H1 (cell line): ENCODE results near the gene AHDC1. TPM values are rescaled to one million over a fixed set of nuclear protein-coding genes. Genes with fewer than 3 reads are reported as not detected.
A peak's percentile ranks its signal among the peaks of the same experiment; 100 is the strongest.

Experiments used
- CTCF ChIA-PET: fragments of 300-600 bp; sonication (Branson Sonifier 250); formaldehyde crosslinking; loops from one replicate; lab custom pipeline; 2021; ENCODE audit not compliant: partially characterized antibody; lab: Charles Lee
- POLR2A ChIA-PET: fragments of 300-600 bp; sonication (Branson Sonifier 250); formaldehyde crosslinking; loops from one replicate; lab custom pipeline; 2021; ENCODE audit warnings: inconsistent platforms; ENCODE audit not compliant: partially characterized antibody; lab: Charles Lee
- DNase-seq, 2 experiments: peaks; one replicate each; pipeline versions ENCODE4 v3.0.0 to v3.0.0-alpha.2; 2010 to 2022; ENCODE audit warnings: low spot score in 2 of 2, low read depth in 1 of 2, mixed read lengths in 1 of 2
- FAIRE-seq: peaks from 2 replicates; lab custom pipeline; 2011; peaks lifted over from hg19 to GRCh38; lab: Jason Lieb, UNC
- H2AFZ ChIP-seq: 2 replicates; pipeline ENCODE4 v1.8.1; 2012; ENCODE audit warnings: low read length, inconsistent platforms
- H2AK5ac ChIP-seq: 2 replicates; pipeline ENCODE4 v1.6.1; 2013; ENCODE audit warnings: low read depth, low read length
- H2BK120ac ChIP-seq: replicated peaks from 2 replicates; pipeline ENCODE3; 2013; ENCODE audit warnings: low read depth, low read length, inconsistent platforms
- H2BK12ac ChIP-seq: 2 replicates; pipeline ENCODE4 v1.6.1; 2013; ENCODE audit warnings: low read depth, low read length
- H2BK15ac ChIP-seq: 2 replicates; pipeline ENCODE4 v1.6.1; 2013; ENCODE audit warnings: low read length
- H2BK20ac ChIP-seq: 2 replicates; pipeline ENCODE4 v1.6.1; 2013; ENCODE audit warnings: low read length
- H2BK5ac ChIP-seq: 2 replicates; pipeline ENCODE4 v1.6.1; 2013; ENCODE audit warnings: low read depth, low read length
- H3K14ac ChIP-seq: 2 replicates; pipeline ENCODE4 v1.6.1; 2013; ENCODE audit warnings: inconsistent platforms; ENCODE audit not compliant: insufficient read length
- H3K18ac ChIP-seq: 2 replicates; pipeline ENCODE4 v1.6.1; 2013; ENCODE audit warnings: low read length; ENCODE audit errors: extremely low read depth
- H3K23ac ChIP-seq: 2 replicates; pipeline ENCODE4 v1.6.1; 2013; ENCODE audit warnings: inconsistent platforms; ENCODE audit not compliant: insufficient read length
- H3K23me2 ChIP-seq: 2 replicates; pipeline ENCODE4 v1.6.1; 2013; ENCODE audit warnings: low read depth, low read length
- H3K27ac ChIP-seq: 2 replicates; pipeline ENCODE4 v1.6.1; 2011; ENCODE audit warnings: low read depth, low read length, inconsistent platforms
- H3K27me3 ChIP-seq, 4 experiments: replicated peaks in 1 of 4; 1 replicate in 1 of 4; 2 replicates in 3 of 4; pipeline versions ENCODE4 v1.6.1 to v1.8.1; 2011 to 2013; ENCODE audit warnings: low read length in 3 of 4, mild to moderate bottlenecking in 3 of 4, inconsistent platforms in 2 of 4, mixed read lengths in 2 of 4, moderate library complexity in 1 of 4; ENCODE audit not compliant: control insufficient read depth in 3 of 4, insufficient read depth in 3 of 4; ENCODE audit errors: extremely low read depth in 1 of 4
- H3K36me3 ChIP-seq, 4 experiments: 2 replicates each; pipeline versions ENCODE4 v1.6.1 to v1.8.1; 2011 to 2013; ENCODE audit warnings: mild to moderate bottlenecking in 4 of 4, low read length in 3 of 4, moderate library complexity in 2 of 4, control low read depth in 1 of 4, inconsistent platforms in 1 of 4; ENCODE audit not compliant: insufficient read depth in 4 of 4, control insufficient read depth in 2 of 4
- H3K4ac ChIP-seq: replicated peaks from 2 replicates; pipeline ENCODE3; 2013; ENCODE audit warnings: low read length, low read depth, mixed read lengths, inconsistent platforms; ENCODE audit not compliant: insufficient read length
- H3K4me1 ChIP-seq, 4 experiments: replicated peaks in 1 of 4; 1 replicate in 1 of 4; 2 replicates in 3 of 4; pipeline versions ENCODE4 v1.6.1 to v1.8.1; 2011 to 2013; ENCODE audit warnings: low read length in 3 of 4, inconsistent platforms in 2 of 4, mixed read lengths in 1 of 4; ENCODE audit not compliant: insufficient read depth in 4 of 4, control insufficient read depth in 3 of 4
- H3K4me2 ChIP-seq, 2 experiments: 2 replicates each; pipeline versions ENCODE4 v1.6.1 to v1.8.1; 2011 to 2013; ENCODE audit warnings: low read depth in 2 of 2, low read length in 2 of 2, control low read depth in 1 of 2, inconsistent platforms in 1 of 2, mild to moderate bottlenecking in 1 of 2; ENCODE audit not compliant: insufficient read depth in 1 of 2
- H3K4me3 ChIP-seq, 4 experiments: fragments of 200-600, 300-600 bp in 1 of 4; sonication (generic), shearing (Covaris generic), sonication (Bioruptor Twin) in 1 of 4; 2 replicates each; pipeline versions ENCODE4 v1.5.1 to v1.8.1; 2011 to 2016; ENCODE audit warnings: low read length in 4 of 4, low read depth in 3 of 4, control low read depth in 2 of 4, inconsistent platforms in 2 of 4, mild to moderate bottlenecking in 2 of 4, mixed read lengths in 1 of 4, moderate library complexity in 1 of 4; ENCODE audit not compliant: insufficient read depth in 2 of 4; ENCODE audit errors: extremely low read depth in 1 of 4
- H3K56ac ChIP-seq: replicated peaks from 2 replicates; pipeline ENCODE3; 2013; ENCODE audit warnings: low read depth, mild to moderate bottlenecking, mixed read lengths, low read length, inconsistent platforms; ENCODE audit not compliant: insufficient read length
- H3K79me1 ChIP-seq: 2 replicates; pipeline ENCODE4 v1.6.1; 2013; ENCODE audit warnings: low read depth, low read length, control low read depth
- H3K79me2 ChIP-seq, 2 experiments: 2 replicates each; pipeline versions ENCODE4 v1.6.1 to v1.8.1; 2012 to 2013; ENCODE audit warnings: low read length in 2 of 2, mild to moderate bottlenecking in 2 of 2, inconsistent platforms in 1 of 2; ENCODE audit not compliant: insufficient read depth in 2 of 2, control insufficient read depth in 1 of 2
- H3K9ac ChIP-seq, 4 experiments: replicated peaks in 1 of 4; 1 replicate in 1 of 4; 2 replicates in 3 of 4; pipeline versions ENCODE4 v1.6.1 to v1.8.1; 2011 to 2013; ENCODE audit warnings: low read depth in 3 of 4, low read length in 3 of 4, control low read depth in 2 of 4, mild to moderate bottlenecking in 2 of 4, moderate library complexity in 2 of 4, inconsistent platforms in 1 of 4; ENCODE audit errors: extremely low read depth in 1 of 4
- H3K9me3 ChIP-seq, 2 experiments: 2 replicates each; pipeline versions ENCODE4 v1.6.1 to v1.8.1; 2012 to 2013; ENCODE audit warnings: mild to moderate bottlenecking in 2 of 2, moderate library complexity in 2 of 2, control low read depth in 1 of 2, inconsistent platforms in 1 of 2, low read depth in 1 of 2, low read length in 1 of 2, mixed read lengths in 1 of 2; ENCODE audit not compliant: insufficient read depth in 2 of 2
- H4K20me1 ChIP-seq, 2 experiments: replicated peaks in 1 of 2; 2 replicates each; pipeline versions ENCODE3 to v1.8.1; 2011 to 2013; ENCODE audit warnings: inconsistent platforms in 2 of 2, low read length in 2 of 2, mild to moderate bottlenecking in 1 of 2; ENCODE audit not compliant: insufficient read depth in 2 of 2, control insufficient read depth in 1 of 2
- H4K5ac ChIP-seq: 2 replicates; pipeline ENCODE4 v1.6.1; 2013; ENCODE audit warnings: low read length, low read depth, mixed read lengths, inconsistent platforms; ENCODE audit not compliant: insufficient read length
- H4K8ac ChIP-seq: 2 replicates; pipeline ENCODE4 v1.8.0; 2013; ENCODE audit warnings: mild to moderate bottlenecking, moderate library complexity, low read length, inconsistent platforms; ENCODE audit not compliant: insufficient read depth; ENCODE audit errors: extremely low read depth
- H4K91ac ChIP-seq: replicated peaks from 2 replicates; pipeline ENCODE3; 2013; ENCODE audit warnings: low read length, mixed read lengths, inconsistent platforms; ENCODE audit not compliant: insufficient read length
- ASH2L ChIP-seq: fragments of 200-600, 300-600 bp; sonication (generic); IDR thresholded peaks from one replicate; pipeline ENCODE4 v1.7.1; 2017; ENCODE audit warnings: low read length
- CHD1 ChIP-seq: IDR thresholded peaks from 2 replicates; pipeline ENCODE4 v1.6.1; 2012; ENCODE audit warnings: low read depth, low read length, improper control_type of control experiment
- EGR1 ChIP-seq: IDR thresholded peaks from 2 replicates; pipeline ENCODE4 v1.6.1; 2011; ENCODE audit warnings: low read depth, low read length, borderline replicate concordance
- GABPA ChIP-seq: IDR thresholded peaks from 2 replicates; pipeline ENCODE4 v1.6.1; 2011; ENCODE audit warnings: mild to moderate bottlenecking, low read length, moderate library complexity, borderline replicate concordance; ENCODE audit not compliant: insufficient read depth
- MAFK ChIP-seq: IDR thresholded peaks from 2 replicates; pipeline ENCODE4 v1.6.1; 2012; ENCODE audit warnings: low read depth, mild to moderate bottlenecking, improper control_type of control experiment, low read length
- NRF1 ChIP-seq: IDR thresholded peaks from 2 replicates; pipeline ENCODE4 v1.6.1; 2011; ENCODE audit warnings: mild to moderate bottlenecking, low read depth, low read length, improper control_type of control experiment
- PHF8 ChIP-seq: fragments of 200-600 bp; sonication (generic); conservative IDR thresholded peaks from 2 replicates; pipeline ENCODE4 v1.7.1; 2012; ENCODE audit warnings: low read depth, mild to moderate bottlenecking, inconsistent platforms, low read length, moderate library complexity
- POLR2A ChIP-seq, 2 experiments: IDR thresholded peaks; 1 replicate in 1 of 2; 2 replicates in 1 of 2; pipeline ENCODE4 v1.6.1; 2011; ENCODE audit warnings: low read depth in 2 of 2, low read length in 2 of 2, mild to moderate bottlenecking in 2 of 2; ENCODE audit errors: control extremely low read depth in 1 of 2
- POLR2AphosphoS5 ChIP-seq: IDR thresholded peaks from 2 replicates; pipeline ENCODE4 v1.6.1; 2011; ENCODE audit warnings: low read depth, low read length
- SP2 ChIP-seq: IDR thresholded peaks from 2 replicates; pipeline ENCODE4 v1.6.1; 2012; ENCODE audit warnings: mild to moderate bottlenecking, low read length, inconsistent platforms
- SUZ12 ChIP-seq: fragments of 200-600 bp; sonication (generic); IDR thresholded peaks from 2 replicates; pipeline ENCODE4 v1.6.1; 2012; ENCODE audit warnings: mild to moderate bottlenecking, inconsistent platforms, low read length, moderate library complexity, mixed read lengths
- TAF7 ChIP-seq: optimal IDR thresholded peaks from 2 replicates; pipeline ENCODE3; 2011; ENCODE audit warnings: low read depth, mild to moderate bottlenecking, inconsistent platforms, low read length, moderate library complexity, borderline replicate concordance
- YY1 ChIP-seq: IDR thresholded peaks from 2 replicates; pipeline ENCODE4 v1.6.1; 2011; ENCODE audit warnings: low read depth, mild to moderate bottlenecking, low read length
- ZNF274 ChIP-seq: IDR thresholded peaks from 2 replicates; pipeline ENCODE4 v1.7.0; 2012; ENCODE audit warnings: low read length, borderline replicate concordance; ENCODE audit errors: extremely low read depth
- WGBS, 2 experiments: shearing (Covaris generic) in 1 of 2; methylation state at CpG; one replicate each; pipeline versions ENCODE4 v1.1.6 to v1.1.7; 2013 to 2015; ENCODE audit warnings: low lambda C conversion rate in 2 of 2, mixed read lengths in 2 of 2, inconsistent platforms in 1 of 2, low coverage in 1 of 2, missing lambda C conversion rate in 1 of 2; ENCODE audit not compliant: insufficient replicate concordance in 2 of 2, insufficient coverage in 1 of 2, insufficient read length in 1 of 2; ENCODE audit errors: extremely low coverage in 1 of 2, missing lambda C conversion rate in 1 of 2; 5-methylcytosine and 5-hydroxymethylcytosine counted together
- polyA plus RNA-seq, 7 experiments: library from polyadenylated mRNA; depleted of rRNA in 3 of 7; stranded (reverse) in 5 of 7; unstranded in 2 of 7; fragments of >200 nt in 5 of 7; fragments of 200-250 nt in 2 of 7; gene quantifications; 1 replicate in 5 of 7; 2 replicates in 1 of 7; 4 replicates in 1 of 7; pipeline versions ENCODE4 v1.2.1 to v1.2.3, GENCODE V29; 2011 to 2013; ENCODE audit warnings: missing spikeins in 2 of 7, mixed read lengths in 2 of 7
- total RNA-seq: library from RNA; stranded (reverse); fragmentation: NEBNext Ultra II Directional; extraction: Animal tissue kit (Norgen Biotek cat#: 25700); gene quantifications from 2 replicates; pipeline ENCODE4 v1.2.1, GENCODE V29; 2021

Gene AHDC1
- total and polyA plus RNA-seq, 2 of the 8 experiments (the other 6 are each of a cell fraction or from before 2014, with no cell fraction given), result 4.4 to 35.1 TPM

DNA sequence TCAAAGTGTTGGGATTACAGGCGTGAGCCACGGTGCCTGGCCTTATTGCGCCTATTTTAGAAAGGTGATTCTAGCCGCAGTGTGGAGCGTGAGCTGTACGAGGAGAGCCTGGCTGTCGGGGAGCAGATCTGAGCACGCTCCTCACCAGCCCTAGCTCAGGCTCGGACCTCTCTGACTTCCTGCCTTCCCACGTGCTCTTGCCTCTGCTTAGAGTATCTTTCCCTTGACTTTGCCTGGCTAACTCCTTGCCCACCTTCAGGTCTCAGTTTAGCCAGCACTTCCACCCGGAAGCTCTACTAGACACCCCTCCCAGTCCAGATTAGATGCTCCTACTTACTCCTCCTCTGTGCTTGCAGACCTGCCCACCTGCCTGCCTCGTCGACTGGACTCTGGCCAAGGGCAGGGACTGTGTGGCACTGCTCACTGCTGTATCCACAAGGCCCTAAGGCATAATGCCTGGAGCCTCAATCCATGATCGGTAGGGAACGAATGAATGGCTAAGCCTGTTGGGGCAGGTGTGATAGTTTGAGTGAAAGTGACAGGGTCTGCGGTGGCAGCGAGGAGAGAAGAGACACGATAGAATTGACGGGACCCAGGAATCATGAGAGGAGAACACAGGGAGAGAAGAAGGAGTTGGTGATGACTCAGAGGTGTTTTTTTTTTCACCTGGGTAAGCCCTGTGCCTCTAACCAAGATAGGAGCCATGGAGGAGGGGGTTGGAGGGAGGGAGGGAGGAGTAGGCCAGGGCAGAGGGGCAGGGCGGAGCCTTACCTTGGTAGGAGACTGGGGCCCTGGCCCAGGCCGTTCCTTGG, 85.8 kb downstream of the AHDC1 start:
- Histone ChIP-seq H2AFZ (peak overlapping the region; percentile 82), H2BK15ac (peak overlapping the region; percentile 99), H3K79me2 (no peaks in the 10 kb centered on the region), H4K5ac (no peak overlapping the region), H2BK12ac (peak overlapping the region; percentile 90; the same call in 1 of the 2 replicates), H3K4me3 (no peak overlapping the region), H3K9ac (no peak overlapping the region), H2AK5ac (peak overlapping the region; percentile 0; the same call in 1 of the 2 replicates), H3K4ac (no peak overlapping the region), H3K9me3 (no peaks in the 10 kb centered on the region), H3K14ac (no peak overlapping the region), H3K18ac (no peak overlapping the region; the same call in 1 of the 2 replicates), H4K91ac (peak overlapping the region; percentile 4), H3K56ac (no peak overlapping the region), H3K4me2 (no peak overlapping the region), H3K27ac (no peak overlapping the region), H3K79me1 (no peaks in the 10 kb centered on the region), H4K8ac (no peak overlapping the region), H3K23me2 (no peaks in the 10 kb centered on the region), H3K36me3 (no peaks in the 10 kb centered on the region), H3K4me1 (peaks cover 0 to 28% (median 19%) of the 10 kb centered on the region in 4 experiments; a peak in 6 of 7 replicates), H3K27me3 (no peaks in the 10 kb centered on the region), H3K23ac (no peak overlapping the region), H2BK20ac (peak overlapping the region; percentile 98), H2BK5ac (no peak overlapping the region), H4K20me1 (no peaks in the 10 kb centered on the region), H2BK120ac (no peak overlapping the region)
- 83% methylated on average over 20 of the region's 21 CpGs; no CpG with 5 or more reads in 1 of the 2 experiments for WGBS, 2 experiments
- CTCF ChIA-PET, result interaction anchor here (0.6 to 7.9 kb wide), 7 partner anchors 22 to 204 kb away, joined by 3 to 103 read pairs (median 4); no protein-coding TSS in a partner anchor
- FAIRE-seq (no peak), DNase-seq (no peak)
- POLR2A ChIA-PET, result no interaction called here
- TF ChIP-seq POLR2AphosphoS5 (no peak), EGR1 (no peak), TAF7 (no peak), PHF8 (no peak), GABPA (no peak), POLR2A (IDR thresholded peaks at IDR 0.05; ENCODE audit: control extremely low read depth in 1 of 2, low read depth in 2 of 2, low read length in 2 of 2) (no peak), ASH2L (no peak), CHD1 (no peak), SP2 (no peak), ZNF274 (no peak), NRF1 (no peak), SUZ12 (no peak), YY1 (no peak), MAFK (no peak)
